Measurements from ENCODE around the gene ARID3C. TPM values are rescaled to one million over a fixed set of nuclear protein-coding genes. Genes with fewer than 3 reads are reported as not detected.

The ARID3C gene
- 0.21 TPM in 1 of 2 replicates, not detected in the other for total RNA-seq (2014; rRNA removed; shearing (Covaris generic))

- no peak for DNase-seq (ENCODE audit: low spot score)
Observed at GRCh38 chr9:34628656-34629490, at the start of gene ARID3C. Gene ARID3C, minus strand, starts transcription at chr9:34629066. Its CDS starts 1,052 bp downstream, at chr9:34628014.

GRCh38 chr9:34675869-34676268 lies 47.0 kb upstream of the ARID3C start:
- no peak for DNase-seq (ENCODE audit: low spot score)

- peak; percentile 67 for DNase-seq (ENCODE audit: low spot score)
Observed at GRCh38 chr9:34675048-34675714, 46.3 kb upstream of the ARID3C start.

GRCh38 chr9:34674440-34674839 lies 45.6 kb upstream of the ARID3C start:
- no peak for DNase-seq (ENCODE audit: low spot score)

- DNase-seq (ENCODE audit: low spot score) = no peak
Observed at GRCh38 chr9:34671307-34671706, 42.4 kb upstream of the ARID3C start.

- DNase-seq (ENCODE audit: low spot score) = no peak
Observed at GRCh38 chr9:34669809-34670562, 41.1 kb upstream of the ARID3C start.

GRCh38 chr9:34665381-34666250 lies 36.8 kb upstream of the ARID3C start:
- peak; percentile 96 for DNase-seq (ENCODE audit: low spot score)

- no peak for DNase-seq (ENCODE audit: low spot score)
Observed at GRCh38 chr9:34665067-34665380, 36.2 kb upstream of the ARID3C start.

- DNase-seq (ENCODE audit: low spot score) = peak; percentile 81
Observed at GRCh38 chr9:34664281-34665066, 35.6 kb upstream of the ARID3C start.

- no peak for DNase-seq (ENCODE audit: low spot score)
Observed at GRCh38 chr9:34663303-34663605, 34.4 kb upstream of the ARID3C start.

GRCh38 chr9:34662526-34663302 lies 33.8 kb upstream of the ARID3C start, which contains the start of gene CCL27:
Gene CCL27, minus strand, starts transcription at chr9:34662657. Its CDS starts 24 bp downstream, at chr9:34662633.
- DNase-seq (ENCODE audit: low spot score) = no peak

GRCh38 chr9:34659592-34660253 lies 30.9 kb upstream of the ARID3C start:
- no peak for DNase-seq (ENCODE audit: low spot score)

- DNase-seq (ENCODE audit: low spot score) = no peak
Observed at GRCh38 chr9:34658461-34658860, 29.6 kb upstream of the ARID3C start.

- DNase-seq (ENCODE audit: low spot score) = no peak
Observed at GRCh38 chr9:34656992-34657391, 28.1 kb upstream of the ARID3C start.

GRCh38 chr9:34655394-34655793 lies 26.5 kb upstream of the ARID3C start:
- DNase-seq (ENCODE audit: low spot score) = no peak

- DNase-seq (ENCODE audit: low spot score) = no peak
Observed at GRCh38 chr9:34654323-34655051, 25.6 kb upstream of the ARID3C start.

- no peak for DNase-seq (ENCODE audit: low spot score)
Observed at GRCh38 chr9:34653151-34654072, 24.5 kb upstream of the ARID3C start.

GRCh38 chr9:34652602-34653000 lies 23.7 kb upstream of the ARID3C start:
- no peak for DNase-seq (ENCODE audit: low spot score)

Measured in H4 (cell line).